Keratinocyte (primary cell): ENCODE data around the gene PTPRT. TPM values are rescaled to one million over a fixed set of nuclear protein-coding genes. Genes with fewer than 3 reads are reported as not detected.

ENCODE experiments used
- DNase-seq: peaks from one replicate; pipeline ENCODE4 v3.0.0-alpha.2; 2011; ENCODE audit warnings: low read depth, missing footprints, low spot score
- FAIRE-seq: peaks from 2 replicates; lab custom pipeline; 2011; peaks lifted over from hg19 to GRCh38; lab: Jason Lieb, UNC
- H2AFZ ChIP-seq: 2 replicates; pipeline ENCODE4 v1.6.0; 2012; ENCODE audit warnings: low read length, control low read depth, inconsistent platforms; ENCODE audit not compliant: control insufficient read depth
- H3K27ac ChIP-seq: 2 replicates; pipeline ENCODE4 v1.5.1; 2011; ENCODE audit warnings: low read length; ENCODE audit not compliant: control insufficient read depth, insufficient read depth
- H3K27me3 ChIP-seq: 3 replicates; pipeline ENCODE4 v1.6.0; 2011; ENCODE audit warnings: low read length; ENCODE audit not compliant: control insufficient read depth, insufficient read depth; ENCODE audit errors: extremely low read depth
- H3K36me3 ChIP-seq, 2 experiments: 2 replicates in 1 of 2; 3 replicates in 1 of 2; pipeline ENCODE4 v1.5.1; 2011; ENCODE audit warnings: low read length in 2 of 2, mild to moderate bottlenecking in 1 of 2; ENCODE audit not compliant: control insufficient read depth in 2 of 2, insufficient read depth in 2 of 2; ENCODE audit errors: extremely low read depth in 1 of 2
- H3K4me1 ChIP-seq: 3 replicates; pipeline ENCODE4 v1.5.1; 2011; ENCODE audit warnings: low read length; ENCODE audit not compliant: control insufficient read depth, insufficient read depth; ENCODE audit errors: extremely low read depth
- H3K4me2 ChIP-seq: 3 replicates; pipeline ENCODE4 v1.6.0; 2011; ENCODE audit warnings: low read depth, low read length; ENCODE audit not compliant: control insufficient read depth, insufficient read depth; ENCODE audit errors: extremely low read depth
- H3K4me3 ChIP-seq, 3 experiments: fragments of 200-600 bp in 1 of 3; sonication (generic) in 1 of 3; 2 replicates in 2 of 3; 3 replicates in 1 of 3; pipeline ENCODE4 v1.5.1; 2011 to 2016; ENCODE audit warnings: low read length in 3 of 3, mild to moderate bottlenecking in 3 of 3, control low read depth in 2 of 3, inconsistent platforms in 1 of 3, low read depth in 1 of 3, mixed read lengths in 1 of 3, mixed run types in 1 of 3, moderate library complexity in 1 of 3; ENCODE audit not compliant: control insufficient read depth in 2 of 3, insufficient read depth in 2 of 3; ENCODE audit errors: extremely low read depth in 1 of 3
- H3K79me2 ChIP-seq: 2 replicates; pipeline ENCODE4 v1.6.0; 2012; ENCODE audit warnings: low read length; ENCODE audit not compliant: control insufficient read depth, insufficient read depth
- H3K9ac ChIP-seq: 3 replicates; pipeline ENCODE4 v1.6.0; 2011; ENCODE audit warnings: low read length; ENCODE audit not compliant: control insufficient read depth, insufficient read depth; ENCODE audit errors: extremely low read depth
- H3K9me1 ChIP-seq: 3 replicates; pipeline ENCODE4 v1.6.0; 2011; ENCODE audit warnings: low read length; ENCODE audit not compliant: control insufficient read depth, insufficient read depth; ENCODE audit errors: extremely low read depth
- H3K9me3 ChIP-seq: 2 replicates; pipeline ENCODE4 v1.5.1; 2012; ENCODE audit warnings: low read depth, low read length; ENCODE audit not compliant: control insufficient read depth
- H4K20me1 ChIP-seq: 3 replicates; pipeline ENCODE4 v1.6.0; 2011; ENCODE audit warnings: low read length; ENCODE audit not compliant: control insufficient read depth, insufficient read depth; ENCODE audit errors: extremely low read depth
- CTCF ChIP-seq, 3 experiments: IDR thresholded peaks in 1 of 3; conservative IDR thresholded peaks in 1 of 3; optimal IDR thresholded peaks in 1 of 3; 2 replicates in 2 of 3; 3 replicates in 1 of 3; pipeline versions ENCODE3 to v1.5.1; 2011; ENCODE audit warnings: low read length in 3 of 3, mild to moderate bottlenecking in 3 of 3, moderate library complexity in 2 of 3, control low read depth in 1 of 3, inconsistent platforms in 1 of 3; ENCODE audit not compliant: insufficient read depth in 2 of 3; ENCODE audit errors: extremely low read depth in 1 of 3
- EZH2 ChIP-seq: IDR thresholded peaks from one replicate; pipeline ENCODE4 v1.6.1; 2012; ENCODE audit warnings: inconsistent platforms, mild to moderate bottlenecking, low read length, moderate library complexity
- dilution Hi-C: fragments of 300-500 bp; cut with MboI; formaldehyde crosslinking; loops from one replicate; pipeline ENCODE4 v1.7.0; 2020; ENCODE audit warnings: low sequenced_read_pairs; ENCODE audit not compliant: extremely low pct_ligation_motif_present
- polyA plus RNA-seq, 5 experiments: library from polyadenylated mRNA; depleted of rRNA in 3 of 5; stranded (reverse) in 3 of 5; stranded (forward) in 1 of 5; unstranded in 1 of 5; fragments of >200 nt; gene quantifications; 1 replicate in 1 of 5; 2 replicates in 3 of 5; 3 replicates in 1 of 5; pipeline versions ENCODE4 v1.2.1 to v1.2.3, GENCODE V29; 2011 to 2012; ENCODE audit warnings: missing spikeins in 2 of 5, low read depth in 1 of 5, low replicate concordance in 1 of 5

PTPRT gene
- polyA plus RNA-seq, 1 donor (not counting 4 experiments of a cell fraction or from before 2014, with no cell fraction given): not detected

GRCh38 chr20:43138061-43138770, 51.5 kb downstream of the PTPRT start:
- H3K79me2 ChIP-seq: no peaks in the 10 kb centered on the region
- H3K9me1 ChIP-seq: no peaks in the 10 kb centered on the region
- H3K27me3 ChIP-seq: no peaks in the 10 kb centered on the region
- H3K4me3 ChIP-seq: no peak overlapping the region
- no peaks in the 10 kb centered on the region for H3K4me1 ChIP-seq
- TF ChIP-seq EZH2: no peak
- TF ChIP-seq CTCF (optimal IDR thresholded peaks at IDR 0.05 in 1 of 3, IDR thresholded peaks at IDR 0.05 in 1 of 3, conservative IDR thresholded peaks at IDR 0.05 in 1 of 3; ENCODE audit: extremely low read depth in 1 of 3, insufficient read depth in 2 of 3, low read length in 3 of 3): no peak
- H3K4me2 ChIP-seq: no peak overlapping the region
- H3K27ac ChIP-seq: no peak overlapping the region
- no peak overlapping the region for H3K9ac ChIP-seq
- no peak for FAIRE-seq
- no peaks in the 10 kb centered on the region for H4K20me1 ChIP-seq
- H2AFZ ChIP-seq: no peak overlapping the region
- H3K9me3 ChIP-seq: peaks cover 4% of the 10 kb centered on the region
- dilution Hi-C loops: no loop called here
- no peaks in the 10 kb centered on the region for H3K36me3 ChIP-seq
- no peak for DNase-seq

- no peak for DNase-seq
These were observed 52.5 kb downstream of the PTPRT start for GRCh38 chr20:43137160-43137559.

More at GRCh38 chr20:43137160-43137559, 52.5 kb downstream of the PTPRT start:
- no peak overlapping the region for H3K4me2 ChIP-seq
- H3K27ac ChIP-seq: no peak overlapping the region
- no peaks in the 10 kb centered on the region for H3K79me2 ChIP-seq
- TF ChIP-seq EZH2: no peak
- no peak for TF ChIP-seq CTCF (optimal IDR thresholded peaks at IDR 0.05 in 1 of 3, IDR thresholded peaks at IDR 0.05 in 1 of 3, conservative IDR thresholded peaks at IDR 0.05 in 1 of 3; ENCODE audit: extremely low read depth in 1 of 3, insufficient read depth in 2 of 3, low read length in 3 of 3)
- no peak overlapping the region for H3K9ac ChIP-seq
- dilution Hi-C loops: no loop called here
- no peak for FAIRE-seq
- H3K4me3 ChIP-seq: no peak overlapping the region
- H3K4me1 ChIP-seq: no peaks in the 10 kb centered on the region
- no peaks in the 10 kb centered on the region for H3K36me3 ChIP-seq
- H3K9me3 ChIP-seq: peaks cover 4% of the 10 kb centered on the region
- H3K9me1 ChIP-seq: no peaks in the 10 kb centered on the region
- no peaks in the 10 kb centered on the region for H4K20me1 ChIP-seq
- H2AFZ ChIP-seq: no peak overlapping the region
- H3K27me3 ChIP-seq: no peaks in the 10 kb centered on the region
